IPS-15b (cell line): ENCODE data around the gene FCHO2.

ENCODE experiments used
- H3K27me3 ChIP-seq: one replicate; pipeline ENCODE4 v1.6.1; 2013; ENCODE audit warnings: low read length; ENCODE audit not compliant: control insufficient read depth, insufficient read depth
- H3K36me3 ChIP-seq: one replicate; pipeline ENCODE4 v1.6.1; 2013; ENCODE audit warnings: low read length; ENCODE audit not compliant: control insufficient read depth, insufficient read depth
- H3K4me1 ChIP-seq: one replicate; pipeline ENCODE4 v1.6.1; 2013; ENCODE audit warnings: mild to moderate bottlenecking, low read length; ENCODE audit not compliant: control insufficient read depth, insufficient read depth
- H3K4me3 ChIP-seq: one replicate; pipeline ENCODE4 v1.5.1; 2013; ENCODE audit warnings: low read depth, low read length
- H3K9ac ChIP-seq: one replicate; pipeline ENCODE4 v1.6.1; 2013; ENCODE audit warnings: low read depth, mild to moderate bottlenecking, low read length
- H3K9me3 ChIP-seq: one replicate; pipeline ENCODE4 v1.6.1; 2013; ENCODE audit warnings: mild to moderate bottlenecking, low read length; ENCODE audit not compliant: control insufficient read depth, insufficient read depth

FCHO2 gene

GRCh38 chr5:73129143-73129542, 173.3 kb downstream of the FCHO2 start:
- Histone ChIP-seq H3K36me3 (no peaks in the 10 kb centered on the region), H3K9me3 (no peaks in the 10 kb centered on the region), H3K4me1 (no peaks in the 10 kb centered on the region), H3K27me3 (peaks cover 4% of the 10 kb centered on the region), H3K9ac (no peak overlapping the region), H3K4me3 (no peak overlapping the region)

GRCh38 chr5:73130811-73131210, 175.0 kb downstream of the FCHO2 start:
- no peaks in the 10 kb centered on the region for H3K9me3 ChIP-seq

GRCh38 chr5:73131711-73132425, 176.0 kb downstream of the FCHO2 start:
- H3K27me3 ChIP-seq, result no peaks in the 10 kb centered on the region
- no peak overlapping the region for H3K9ac ChIP-seq
- H3K4me1 ChIP-seq, result no peaks in the 10 kb centered on the region
- no peaks in the 10 kb centered on the region for H3K36me3 ChIP-seq
- no peaks in the 10 kb centered on the region for H3K9me3 ChIP-seq
- H3K4me3 ChIP-seq, result no peak overlapping the region

More at GRCh38 chr5:73130811-73131210, 175.0 kb downstream of the FCHO2 start:
- H3K36me3 ChIP-seq, result no peaks in the 10 kb centered on the region
- H3K27me3 ChIP-seq, result peaks cover under 1% of the 10 kb centered on the region
- H3K4me1 ChIP-seq, result no peaks in the 10 kb centered on the region
- no peak overlapping the region for H3K9ac ChIP-seq
- H3K4me3 ChIP-seq, result no peak overlapping the region

- no peaks in the 10 kb centered on the region for H3K4me1 ChIP-seq
- H3K9ac ChIP-seq, result no peak overlapping the region
- no peaks in the 10 kb centered on the region for H3K9me3 ChIP-seq
- H3K27me3 ChIP-seq, result no peaks in the 10 kb centered on the region
- H3K36me3 ChIP-seq, result no peaks in the 10 kb centered on the region
- no peak overlapping the region for H3K4me3 ChIP-seq
Measured at GRCh38 chr5:73132759-73133158, 176.9 kb downstream of the FCHO2 start.

- no peaks in the 10 kb centered on the region for H3K36me3 ChIP-seq
- no peaks in the 10 kb centered on the region for H3K27me3 ChIP-seq
- no peak overlapping the region for H3K4me3 ChIP-seq
- H3K9me3 ChIP-seq, result no peaks in the 10 kb centered on the region
- H3K9ac ChIP-seq, result no peak overlapping the region
- no peaks in the 10 kb centered on the region for H3K4me1 ChIP-seq
Measured at GRCh38 chr5:73135021-73135420, 179.2 kb downstream of the FCHO2 start.

GRCh38 chr5:73135429-73136054, 179.7 kb downstream of the FCHO2 start:
- no peaks in the 10 kb centered on the region for H3K36me3 ChIP-seq
- no peak overlapping the region for H3K4me3 ChIP-seq
- H3K9ac ChIP-seq, result no peak overlapping the region
- H3K4me1 ChIP-seq, result no peaks in the 10 kb centered on the region
- H3K27me3 ChIP-seq, result no peaks in the 10 kb centered on the region
- H3K9me3 ChIP-seq, result no peaks in the 10 kb centered on the region

- Histone ChIP-seq H3K9me3 (no peaks in the 10 kb centered on the region), H3K27me3 (no peaks in the 10 kb centered on the region), H3K9ac (no peak overlapping the region), H3K36me3 (no peaks in the 10 kb centered on the region), H3K4me1 (no peaks in the 10 kb centered on the region), H3K4me3 (no peak overlapping the region)
Measured at GRCh38 chr5:73136055-73136562, 180.3 kb downstream of the FCHO2 start.

GRCh38 chr5:73137563-73138530, 182.0 kb downstream of the FCHO2 start:
- Histone ChIP-seq H3K4me1 (no peaks in the 10 kb centered on the region), H3K27me3 (no peaks in the 10 kb centered on the region), H3K4me3 (no peak overlapping the region), H3K9ac (no peak overlapping the region), H3K9me3 (no peaks in the 10 kb centered on the region), H3K36me3 (no peaks in the 10 kb centered on the region)

GRCh38 chr5:73139485-73139884, 183.6 kb downstream of the FCHO2 start:
- Histone ChIP-seq H3K27me3 (no peaks in the 10 kb centered on the region), H3K4me1 (no peaks in the 10 kb centered on the region), H3K9ac (no peak overlapping the region), H3K9me3 (no peaks in the 10 kb centered on the region), H3K36me3 (no peaks in the 10 kb centered on the region), H3K4me3 (no peak overlapping the region)
